Mesothelial cell of epicardium (in vitro differentiated cells): ENCODE measurements around the gene DYNC1I2. TPM values are rescaled to one million over a fixed set of nuclear protein-coding genes. Genes with fewer than 3 reads are reported as not detected.

Source experiments
- DNase-seq, 2 experiments: peaks; one replicate each; pipeline ENCODE4 v3.0.0; 2021; ENCODE audit warnings: low spot score in 2 of 2; ENCODE audit not compliant: unreplicated experiment in 2 of 2
- H3K27ac Mint-ChIP-seq: 2 replicates; pipeline ENCODE4 v1.8.0; 2021; ENCODE audit warnings: mixed read lengths
- H3K27me3 Mint-ChIP-seq: 2 replicates; pipeline ENCODE4 v1.8.0; 2021; ENCODE audit warnings: low read depth, mixed read lengths
- H3K36me3 Mint-ChIP-seq: 2 replicates; pipeline ENCODE4 v1.8.0; 2021; ENCODE audit warnings: mixed read lengths
- H3K4me1 Mint-ChIP-seq: 2 replicates; pipeline ENCODE4 v1.8.0; 2021; ENCODE audit warnings: mixed read lengths
- H3K4me3 Mint-ChIP-seq: 2 replicates; pipeline ENCODE4 v1.8.0; 2021; ENCODE audit warnings: mild to moderate bottlenecking, moderate library complexity, mixed read lengths
- H3K9me3 Mint-ChIP-seq: 2 replicates; pipeline ENCODE4 v1.8.0; 2021; ENCODE audit warnings: mixed read lengths
- total RNA-seq: library from RNA; stranded (reverse); gene quantifications from 3 replicates; pipeline ENCODE4 v1.2.1, GENCODE V29; 2021
- TF ChIP-seq, protein P1 (sequence below): fragments of 200-600 bp; sonication (generic); IDR thresholded peaks from one replicate; pipeline ENCODE4 v1.5.0; 2021; ENCODE audit warnings: antibody characterized with exemption; ENCODE audit not compliant: unreplicated experiment

Gene DYNC1I2
- total RNA-seq, 1 donor from 2014 or later, result 112 TPM

DNA sequence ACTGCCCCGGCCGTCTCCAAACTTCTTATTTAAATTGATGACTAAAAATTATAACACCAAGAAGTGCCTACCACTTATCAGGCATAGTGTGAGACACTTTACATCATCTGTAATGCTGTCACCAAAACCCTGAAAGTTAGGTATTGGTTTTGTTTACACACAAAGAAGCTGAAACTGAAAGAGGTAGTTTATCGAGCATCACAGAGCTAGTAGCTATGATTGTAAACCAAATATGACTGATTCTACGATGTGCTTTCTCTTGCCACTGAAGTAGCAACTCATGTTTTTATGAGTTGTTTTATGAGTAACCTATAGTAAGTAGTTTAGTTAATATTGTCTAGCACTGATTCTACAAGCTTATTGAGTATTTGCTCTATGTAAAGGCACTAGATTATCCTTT lies 31.5 kb downstream of the DYNC1I2 start:
- Mint-ChIP-seq H3K4me1 (no peaks in the 10 kb centered on the region), H3K27ac (no peak overlapping the region), H3K4me3 (no peak overlapping the region), H3K27me3 (no peaks in the 10 kb centered on the region), H3K36me3 (peaks cover 20% of the 10 kb centered on the region), H3K9me3 (no peaks in the 10 kb centered on the region)
- TF ChIP-seq, protein P1, sequence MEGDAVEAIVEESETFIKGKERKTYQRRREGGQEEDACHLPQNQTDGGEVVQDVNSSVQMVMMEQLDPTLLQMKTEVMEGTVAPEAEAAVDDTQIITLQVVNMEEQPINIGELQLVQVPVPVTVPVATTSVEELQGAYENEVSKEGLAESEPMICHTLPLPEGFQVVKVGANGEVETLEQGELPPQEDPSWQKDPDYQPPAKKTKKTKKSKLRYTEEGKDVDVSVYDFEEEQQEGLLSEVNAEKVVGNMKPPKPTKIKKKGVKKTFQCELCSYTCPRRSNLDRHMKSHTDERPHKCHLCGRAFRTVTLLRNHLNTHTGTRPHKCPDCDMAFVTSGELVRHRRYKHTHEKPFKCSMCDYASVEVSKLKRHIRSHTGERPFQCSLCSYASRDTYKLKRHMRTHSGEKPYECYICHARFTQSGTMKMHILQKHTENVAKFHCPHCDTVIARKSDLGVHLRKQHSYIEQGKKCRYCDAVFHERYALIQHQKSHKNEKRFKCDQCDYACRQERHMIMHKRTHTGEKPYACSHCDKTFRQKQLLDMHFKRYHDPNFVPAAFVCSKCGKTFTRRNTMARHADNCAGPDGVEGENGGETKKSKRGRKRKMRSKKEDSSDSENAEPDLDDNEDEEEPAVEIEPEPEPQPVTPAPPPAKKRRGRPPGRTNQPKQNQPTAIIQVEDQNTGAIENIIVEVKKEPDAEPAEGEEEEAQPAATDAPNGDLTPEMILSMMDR, result no peak
- DNase-seq, result no peak

DNA sequence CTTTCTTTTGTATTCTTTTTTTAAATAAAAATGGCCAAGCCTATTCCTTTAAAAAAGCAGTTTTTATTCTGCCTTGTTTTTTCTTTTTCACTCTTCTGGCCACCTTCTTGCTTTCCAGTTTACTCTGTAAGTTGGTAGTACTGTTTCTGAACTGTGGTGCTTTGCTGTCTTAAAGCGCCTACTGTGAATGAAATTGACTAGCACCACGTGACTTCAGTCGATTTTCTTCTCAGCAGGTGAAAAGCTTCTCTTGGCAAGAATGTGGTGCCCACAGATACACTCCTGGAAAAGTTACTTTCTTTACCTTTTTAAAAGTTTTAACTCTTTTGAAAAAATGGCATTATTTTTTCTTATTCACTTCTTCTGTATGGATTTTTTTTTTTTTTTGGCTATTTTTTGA lies 32.4 kb downstream of the DYNC1I2 start:
- Mint-ChIP-seq H3K36me3 (peaks cover 20% of the 10 kb centered on the region), H3K4me3 (no peak overlapping the region), H3K9me3 (no peaks in the 10 kb centered on the region), H3K27ac (no peak overlapping the region), H3K4me1 (no peaks in the 10 kb centered on the region), H3K27me3 (no peaks in the 10 kb centered on the region)
- TF ChIP-seq, protein P1, result no peak
- no peak for DNase-seq

DNA sequence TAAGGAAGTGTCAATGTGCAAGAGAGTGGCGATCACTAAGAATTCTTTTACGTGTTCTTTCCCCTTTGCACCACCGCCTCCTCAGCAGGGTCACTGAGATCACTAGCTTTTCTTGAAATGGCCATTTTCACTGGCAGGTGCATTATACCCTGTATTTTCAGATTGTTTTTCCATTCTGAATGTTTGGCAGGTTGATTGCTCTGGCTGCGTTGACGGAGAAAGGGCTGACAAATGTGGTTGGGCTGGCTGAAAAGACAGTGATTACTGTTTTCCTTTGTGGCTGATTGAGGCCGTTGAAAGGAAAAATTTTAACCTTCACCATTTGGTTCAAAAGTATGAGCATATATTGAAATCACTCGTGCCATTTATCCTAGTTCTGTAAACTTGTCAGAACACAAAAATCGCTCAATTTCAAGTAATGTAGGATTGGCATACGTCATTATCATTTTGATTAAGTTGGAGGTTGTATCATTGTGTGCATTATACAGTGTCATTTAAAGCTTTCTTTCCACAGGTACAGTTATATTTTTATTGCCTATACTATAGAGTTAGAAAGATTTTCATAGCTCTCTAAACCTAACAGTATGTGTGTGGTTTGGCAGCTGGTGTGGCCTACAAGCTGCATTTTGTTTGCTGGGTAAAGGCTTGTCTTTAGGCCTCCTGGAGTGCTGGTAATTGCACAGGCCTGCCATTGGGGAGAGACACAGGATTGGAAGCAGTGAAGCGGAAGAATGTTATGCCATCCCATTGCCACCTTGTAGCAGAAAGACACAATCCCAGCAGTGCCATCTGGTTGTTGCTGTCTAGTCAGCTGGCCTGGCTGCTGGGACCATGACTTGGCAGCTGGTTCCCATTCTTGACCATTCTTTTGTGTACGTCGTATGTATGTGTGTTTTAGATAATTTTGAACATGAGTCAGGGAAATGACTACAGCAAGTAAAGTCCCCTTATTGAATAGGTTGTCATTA lies 36.7 kb downstream of the DYNC1I2 start:
- no peak for DNase-seq
- H3K36me3 Mint-ChIP-seq, result peaks cover 25% of the 10 kb centered on the region
- H3K27ac Mint-ChIP-seq, result no peak overlapping the region
- no peak overlapping the region for H3K4me3 Mint-ChIP-seq
- no peaks in the 10 kb centered on the region for H3K9me3 Mint-ChIP-seq
- TF ChIP-seq, protein P1, result no peak
- no peaks in the 10 kb centered on the region for H3K27me3 Mint-ChIP-seq
- H3K4me1 Mint-ChIP-seq, result peaks cover 10% of the 10 kb centered on the region

DNA sequence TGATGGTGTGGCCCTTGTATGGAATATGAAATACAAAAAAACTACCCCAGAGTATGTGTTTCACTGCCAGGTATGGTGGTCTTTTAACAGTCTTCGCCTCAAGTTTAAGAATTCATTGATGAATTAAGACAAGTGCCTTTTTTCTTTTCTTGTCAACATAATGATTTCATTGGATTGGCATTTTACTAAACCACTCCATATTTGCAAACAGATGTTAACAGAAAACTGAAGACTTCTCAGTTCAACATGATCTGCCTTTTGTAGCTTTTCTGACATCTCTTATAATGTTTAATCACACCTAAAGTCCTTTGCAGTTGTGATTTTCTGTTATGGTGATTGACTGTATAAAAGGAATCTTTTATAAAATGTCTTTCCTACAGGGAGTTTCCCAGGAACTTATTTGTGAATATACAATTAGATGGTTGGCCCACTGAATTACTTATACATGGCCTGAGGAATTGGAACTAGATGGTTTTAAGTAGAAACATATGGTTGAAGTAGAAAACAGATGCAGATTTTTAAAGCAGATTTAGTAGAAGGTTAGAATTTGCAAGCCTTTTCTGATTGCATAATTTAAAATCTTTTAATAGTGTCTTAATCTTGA lies 39.7 kb downstream of the DYNC1I2 start:
- no peak for DNase-seq
- no peaks in the 10 kb centered on the region for H3K27me3 Mint-ChIP-seq
- TF ChIP-seq, protein P1, result no peak
- no peaks in the 10 kb centered on the region for H3K9me3 Mint-ChIP-seq
- no peak overlapping the region for H3K4me3 Mint-ChIP-seq
- H3K27ac Mint-ChIP-seq, result no peak overlapping the region
- H3K36me3 Mint-ChIP-seq, result peaks cover 31% of the 10 kb centered on the region
- peaks cover 10% of the 10 kb centered on the region for H3K4me1 Mint-ChIP-seq

DNA sequence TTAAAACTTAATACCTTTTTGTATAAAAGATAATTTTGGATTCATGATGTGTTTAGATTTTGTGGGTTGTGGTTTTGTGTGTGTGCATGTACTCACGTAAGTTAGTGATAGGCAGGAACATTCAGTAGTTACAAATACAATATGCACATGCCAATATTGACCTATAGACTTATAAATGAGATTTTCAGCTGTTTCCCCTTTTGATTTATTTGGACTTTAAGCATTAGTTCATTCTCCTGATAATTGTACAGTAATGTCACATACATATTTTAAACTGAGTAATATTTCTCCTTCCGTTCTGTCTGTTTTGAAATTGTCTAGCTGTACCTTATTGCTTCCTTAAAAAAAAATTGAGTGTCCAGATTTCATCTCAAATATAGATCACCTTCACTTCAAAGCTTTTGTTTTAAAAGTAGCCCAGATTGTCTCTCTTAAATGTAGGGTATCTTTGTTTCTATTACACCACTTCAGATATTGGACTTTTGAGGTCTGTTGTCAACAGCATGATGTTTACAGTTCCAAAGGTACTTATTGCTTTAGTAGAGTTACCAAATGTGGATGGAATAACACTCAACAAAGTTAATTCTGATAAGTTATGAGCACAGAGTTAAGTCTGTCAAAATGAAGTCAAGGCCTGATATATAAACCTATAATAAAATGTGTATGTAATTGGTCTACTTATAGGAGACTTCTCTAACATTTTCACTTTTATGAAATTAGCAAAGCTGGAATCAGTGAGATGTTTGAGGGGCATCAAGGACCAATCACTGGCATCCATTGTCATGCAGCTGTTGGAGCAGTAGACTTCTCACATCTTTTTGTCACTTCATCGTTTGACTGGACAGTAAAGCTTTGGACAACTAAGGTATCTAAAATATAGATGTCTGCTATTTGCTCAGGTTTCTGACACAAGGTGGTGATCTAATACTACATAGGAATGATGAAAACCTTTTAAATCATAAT lies 42.0 kb downstream of the DYNC1I2 start:
- Mint-ChIP-seq H3K27me3 (no peaks in the 10 kb centered on the region), H3K9me3 (no peaks in the 10 kb centered on the region), H3K27ac (no peak overlapping the region), H3K4me1 (peaks cover 15% of the 10 kb centered on the region), H3K4me3 (no peak overlapping the region), H3K36me3 (peaks cover 43% of the 10 kb centered on the region)
- TF ChIP-seq, protein P1, result no peak
- no peak for DNase-seq
